ENCODE results near the gene B4GALNT3.

- TF ChIP-seq CTCF (conservative IDR thresholded peaks at IDR 0.05; ENCODE audit: low read length) (no peak), EZH2phosphoT487 (IDR thresholded peaks at IDR 0.05; ENCODE audit: borderline replicate concordance, low read depth, low read length) (no peak)
These were observed 116.9 kb downstream of the B4GALNT3 start for GRCh38 chr12:576615-577110.

Data from OCI-LY7 (cell line).